Smooth muscle cell of the umbilical artery (primary cell): ENCODE results near the gene DOP1B. TPM values are rescaled to one million over a fixed set of nuclear protein-coding genes. Genes with fewer than 3 reads are reported as not detected.

ENCODE experiments used
- total RNA-seq: library from RNA; depleted of rRNA; stranded (reverse); fragments of >200 nt; gene quantifications from 2 replicates; pipeline ENCODE4 v1.2.3, GENCODE V29; 2014

Gene DOP1B
- 4.5 and 17.9 TPM in 2 replicates for total RNA-seq

GRCh38 chr21:36156815-36157670 lies at the start of gene DOP1B:
DOP1B (plus strand) TSS chr21:36156824; CDS start chr21:36164734, 7,910 bp downstream.

GRCh38 chr21:36134803-36135390 lies 21.7 kb upstream of the DOP1B start, which contains the start of gene CBR3:
CBR3 (plus strand) TSS chr21:36135079; CDS start chr21:36135193, 114 bp downstream.

Other genes with a start within 250 kb of the DOP1B start
- 17.2 and 18.1 TPM in 2 replicates for gene SETD4, start 96.3 kb upstream of the DOP1B start, total RNA-seq
- gene CBR1, start 86.8 kb upstream of the DOP1B start, total RNA-seq: 74.5 and 114 TPM in 2 replicates
- 4.5 and 7.8 TPM in 2 replicates for gene CBR3, start 21.7 kb upstream of the DOP1B start, total RNA-seq
- 37.1 and 43.7 TPM in 2 replicates for gene MORC3, start 163.4 kb downstream of the DOP1B start, total RNA-seq
- gene CHAF1B, start 228.6 kb downstream of the DOP1B start, total RNA-seq: 0.89 and 2.1 TPM in 2 replicates